Endothelial cell of umbilical vein (primary cell): Measurements from ENCODE around the gene STAT4. TPM values are rescaled to one million over a fixed set of nuclear protein-coding genes. Genes with fewer than 3 reads are reported as not detected.
A peak's percentile ranks its signal among the peaks of the same experiment; 100 is the strongest.

Source experiments
- BruUV-seq: library from RNA; stranded (reverse); fragments of 400-500 nt; replicated peaks from 2 replicates; lab custom pipeline; 2021; lab: Mats Ljungman, UMichigan
- CTCF ChIA-PET: fragments of 300-600, 350-600 bp; sonication (Branson Sonifier 250); formaldehyde crosslinking; loops from one replicate; lab custom pipeline; 2021; ENCODE audit warnings: antibody characterized with exemption, inconsistent platforms; lab: Charles Lee
- POLR2A ChIA-PET: fragments of 300-600, 350-600 bp; sonication (Branson Sonifier 250); formaldehyde crosslinking; loops from one replicate; lab custom pipeline; 2021; ENCODE audit warnings: antibody characterized with exemption, inconsistent platforms; lab: Charles Lee
- DNase-seq: peaks from one replicate; pipeline ENCODE4 v3.0.0-alpha.2; 2011; ENCODE audit warnings: low read depth, low spot score
- FAIRE-seq: peaks from 2 replicates; lab custom pipeline; 2011; peaks lifted over from hg19 to GRCh38; lab: Jason Lieb, UNC
- H2AFZ ChIP-seq: 2 replicates; pipeline ENCODE4 v1.6.0; 2012; ENCODE audit warnings: low read depth, low read length, control low read depth, inconsistent platforms
- H3K27ac ChIP-seq: 2 replicates; pipeline ENCODE4 v1.5.1; 2011; ENCODE audit warnings: low read depth, mild to moderate bottlenecking, control low read depth, low read length, moderate library complexity; ENCODE audit not compliant: insufficient read depth
- H3K27me3 ChIP-seq, 2 experiments: 2 replicates each; pipeline versions ENCODE4 v1.6.0 to v1.6.1; 2011; ENCODE audit warnings: low read length in 2 of 2, mixed read lengths in 1 of 2; ENCODE audit not compliant: control insufficient read depth in 2 of 2, insufficient read depth in 2 of 2
- H3K36me3 ChIP-seq, 2 experiments: 2 replicates in 1 of 2; 3 replicates in 1 of 2; pipeline ENCODE4 v1.5.1; 2011; ENCODE audit warnings: low read length in 2 of 2, mild to moderate bottlenecking in 1 of 2, moderate library complexity in 1 of 2; ENCODE audit not compliant: control insufficient read depth in 2 of 2, insufficient read depth in 2 of 2; ENCODE audit errors: extremely low read depth in 1 of 2
- H3K4me1 ChIP-seq: 3 replicates; pipeline ENCODE4 v1.5.1; 2011; ENCODE audit warnings: mild to moderate bottlenecking, low read length; ENCODE audit not compliant: control insufficient read depth, insufficient read depth; ENCODE audit errors: extremely low read depth
- H3K4me2 ChIP-seq: 2 replicates; pipeline ENCODE4 v1.6.1; 2011; ENCODE audit warnings: low read length, control low read depth, mixed read lengths; ENCODE audit not compliant: insufficient read depth
- H3K4me3 ChIP-seq, 3 experiments: fragments of 200-600 bp in 1 of 3; sonication (generic), shearing (Covaris generic) in 1 of 3; replicated peaks in 1 of 3; 2 replicates each; pipeline ENCODE4 v1.5.1; 2011 to 2016; ENCODE audit warnings: control low read depth in 3 of 3, low read length in 3 of 3, mild to moderate bottlenecking in 2 of 3, inconsistent platforms in 1 of 3, low read depth in 1 of 3, moderate library complexity in 1 of 3; ENCODE audit not compliant: insufficient read depth in 1 of 3
- H3K79me2 ChIP-seq: 2 replicates; pipeline ENCODE4 v1.6.0; 2012; ENCODE audit warnings: low read length, inconsistent platforms; ENCODE audit not compliant: control insufficient read depth, insufficient read depth
- H3K9ac ChIP-seq: replicated peaks from 2 replicates; pipeline ENCODE3; 2011; ENCODE audit warnings: low read length, control low read depth; ENCODE audit not compliant: insufficient read depth; ENCODE audit errors: extremely low read depth
- H3K9me1 ChIP-seq: replicated peaks from 3 replicates; pipeline ENCODE4 v1.6.0; 2011; ENCODE audit warnings: mild to moderate bottlenecking, low read length; ENCODE audit not compliant: control insufficient read depth, insufficient read depth; ENCODE audit errors: extremely low read depth
- H3K9me3 ChIP-seq: replicated peaks from 2 replicates; pipeline ENCODE4 v1.5.1; 2012; ENCODE audit warnings: low read length, inconsistent platforms; ENCODE audit not compliant: control insufficient read depth, insufficient read depth
- H4K20me1 ChIP-seq: replicated peaks from 2 replicates; pipeline ENCODE3; 2011; ENCODE audit warnings: mild to moderate bottlenecking, low read length; ENCODE audit not compliant: control insufficient read depth, insufficient read depth; ENCODE audit errors: extremely low read depth
- CTCF ChIP-seq, 2 donors: IDR thresholded peaks; 1 replicate in 1 of 2; 2 replicates in 1 of 2; pipeline ENCODE4 v1.5.1; 2011; ENCODE audit warnings: low read length in 2 of 2, mild to moderate bottlenecking in 2 of 2, moderate library complexity in 2 of 2, control low read depth in 1 of 2, inconsistent platforms in 1 of 2, low read depth in 1 of 2; ENCODE audit not compliant: insufficient read depth in 1 of 2; ENCODE audit errors: extremely low read depth in 1 of 2
- EZH2 ChIP-seq: IDR thresholded peaks from 2 replicates; pipeline ENCODE4 v1.6.1; 2012; ENCODE audit warnings: borderline replicate concordance, low read depth, mild to moderate bottlenecking, moderate library complexity, low read length, inconsistent platforms; ENCODE audit not compliant: severe bottlenecking
- FOS ChIP-seq: IDR thresholded peaks from 2 replicates; pipeline ENCODE4 v1.6.1; 2011; ENCODE audit warnings: mild to moderate bottlenecking, low read length, moderate library complexity, borderline replicate concordance; ENCODE audit not compliant: insufficient read depth
- GATA2 ChIP-seq: IDR thresholded peaks from 2 replicates; pipeline ENCODE4 v1.7.0; 2011; ENCODE audit warnings: low read depth, mild to moderate bottlenecking, moderate library complexity, mixed read lengths, low read length; ENCODE audit not compliant: insufficient read length, insufficient read depth
- JUN ChIP-seq: IDR thresholded peaks from 2 replicates; pipeline ENCODE4 v1.6.1; 2011; ENCODE audit warnings: borderline replicate concordance, low read depth; ENCODE audit not compliant: insufficient read length, insufficient read depth
- MYC ChIP-seq: IDR thresholded peaks from one replicate; pipeline ENCODE4 v1.6.1; 2011; ENCODE audit warnings: mild to moderate bottlenecking, low read depth, low read length
- POLR2A ChIP-seq: IDR thresholded peaks from 2 replicates; pipeline ENCODE4 v1.6.1; 2012; ENCODE audit warnings: low read depth, mild to moderate bottlenecking, control low read depth, low read length
- POLR2AphosphoS5 ChIP-seq: IDR thresholded peaks from 2 replicates; pipeline ENCODE4 v1.6.1; 2012; ENCODE audit warnings: low read depth, mild to moderate bottlenecking, control low read depth, low read length, moderate library complexity; ENCODE audit not compliant: insufficient read depth
- dilution Hi-C: fragments of 300-500 bp; cut with MboI; formaldehyde crosslinking; loops from one replicate; pipeline ENCODE4 v1.15.0; 2019; ENCODE audit warnings: low sequenced_read_pairs; ENCODE audit not compliant: extremely low pct_ligation_motif_present
- intact Hi-C: fragments of 100-400 bp; cut with micrococcal nuclease; formaldehyde crosslinking; loops from one replicate; pipeline ENCODE4 v1.10.0; 2022
- polyA plus RNA-seq, 4 experiments: library from polyadenylated mRNA; depleted of rRNA in 3 of 4; stranded (reverse) in 3 of 4; unstranded in 1 of 4; fragments of >200 nt; gene quantifications; 2 replicates each; pipeline versions ENCODE4 v1.2.1 to v1.2.3, GENCODE V29; 2011 to 2012; ENCODE audit warnings: missing spikeins in 1 of 4
- total RNA-seq: library from RNA; stranded (reverse); gene quantifications from 2 replicates; pipeline ENCODE4 v1.2.3, GENCODE V29; 2021
- TF ChIP-seq, protein P1 (sequence below): IDR thresholded peaks from 2 replicates; pipeline ENCODE4 v1.6.1; 2011; ENCODE audit not compliant: insufficient read depth, insufficient read length

STAT4 gene
- total and polyA plus RNA-seq, 2 donors (not counting 3 experiments of a cell fraction or from before 2014, with no cell fraction given), result 0.46 to 1.2 TPM

DNA sequence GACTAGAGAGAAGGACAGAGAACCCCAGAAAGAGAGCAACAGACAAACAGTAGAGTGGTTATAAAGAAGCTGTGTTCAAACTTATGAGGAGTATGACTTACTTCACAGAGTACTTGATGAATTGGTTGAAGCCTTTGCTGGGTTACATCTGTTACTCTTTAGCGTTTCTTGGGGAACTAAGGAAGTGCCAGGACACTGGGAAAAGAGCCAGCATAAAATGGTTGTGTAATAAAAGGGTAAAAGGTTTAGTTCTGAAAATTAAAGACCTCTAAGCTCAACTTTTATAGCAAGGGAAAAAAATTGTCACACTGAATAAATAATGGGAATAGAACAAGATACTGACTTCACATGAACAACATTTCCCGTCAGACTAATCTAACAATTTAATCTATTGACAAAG lies 17.0 kb upstream of the STAT4 start:
- H3K4me3 ChIP-seq, result no peak overlapping the region
- dilution Hi-C loops (no loop called here), intact Hi-C loops (no loop called here)
- FAIRE-seq (no peak), DNase-seq (peak; percentile 19)
- no peak overlapping the region for H3K27ac ChIP-seq
- H3K27me3 ChIP-seq, result no peaks in the 10 kb centered on the region
- H3K9me1 ChIP-seq, result no peaks in the 10 kb centered on the region
- TF ChIP-seq MYC (no peak), EZH2 (no peak), FOS (no peak), JUN (no peak), POLR2AphosphoS5 (no peak), POLR2A (no peak), CTCF (IDR thresholded peaks at IDR 0.05; ENCODE audit: extremely low read depth in 1 of 2, insufficient read depth in 1 of 2, low read depth in 1 of 2, low read length in 2 of 2) (no peak), GATA2 (no peak)
- TF ChIP-seq, protein P1, sequence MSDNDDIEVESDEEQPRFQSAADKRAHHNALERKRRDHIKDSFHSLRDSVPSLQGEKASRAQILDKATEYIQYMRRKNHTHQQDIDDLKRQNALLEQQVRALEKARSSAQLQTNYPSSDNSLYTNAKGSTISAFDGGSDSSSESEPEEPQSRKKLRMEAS, result no peak
- no peak overlapping the region for H3K4me2 ChIP-seq
- H3K36me3 ChIP-seq, result no peaks in the 10 kb centered on the region
- ChIA-PET POLR2A (no interaction called here), CTCF (interaction anchor here (0.8 to 4.5 kb wide), 3 partner anchors 50 to 354 kb away, joined by 4 to 67 read pairs (median 24); no protein-coding TSS in a partner anchor)
- no peaks in the 10 kb centered on the region for H3K79me2 ChIP-seq
- H3K4me1 ChIP-seq, result peaks cover 12% of the 10 kb centered on the region
- no peaks in the 10 kb centered on the region for H3K9me3 ChIP-seq
- BruUV-seq, result no TSS peak
- no peak overlapping the region for H3K9ac ChIP-seq
- no peaks in the 10 kb centered on the region for H4K20me1 ChIP-seq
- H2AFZ ChIP-seq, result no peak overlapping the region
